ENCODE data around the gene CSK. TPM values are rescaled to one million over a fixed set of nuclear protein-coding genes. Genes with fewer than 3 reads are reported as not detected.

CSK gene
- total RNA-seq, 1 donor = 33.2 TPM

GRCh38 chr15:74800559-74801094 lies 18.7 kb downstream of the CSK start:
- TF ChIP-seq CTCF (IDR thresholded peaks at IDR 0.05; ENCODE audit: insufficient read depth, low read depth, low read length) = no peak
- H3K4me3 ChIP-seq (ENCODE audit: low read depth, low read length) = no peak overlapping the region
- no peak for DNase-seq (ENCODE audit: low read depth)

GRCh38 chr15:74801311-74801997 lies 19.6 kb downstream of the CSK start:
- H3K4me3 ChIP-seq (ENCODE audit: low read depth, low read length) = no peak overlapping the region
- TF ChIP-seq CTCF (IDR thresholded peaks at IDR 0.05; ENCODE audit: insufficient read depth, low read depth, low read length) = no peak

DNA sequence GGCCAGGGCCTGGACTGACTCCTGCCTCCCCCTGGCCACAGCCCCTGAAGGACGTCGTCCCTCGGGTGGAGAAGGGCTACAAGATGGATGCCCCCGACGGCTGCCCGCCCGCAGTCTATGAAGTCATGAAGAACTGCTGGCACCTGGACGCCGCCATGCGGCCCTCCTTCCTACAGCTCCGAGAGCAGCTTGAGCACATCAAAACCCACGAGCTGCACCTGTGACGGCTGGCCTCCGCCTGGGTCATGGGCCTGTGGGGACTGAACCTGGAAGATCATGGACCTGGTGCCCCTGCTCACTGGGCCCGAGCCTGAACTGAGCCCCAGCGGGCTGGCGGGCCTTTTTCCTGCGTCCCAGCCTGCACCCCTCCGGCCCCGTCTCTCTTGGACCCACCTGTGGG lies 20.4 kb downstream of the CSK start:
- no peak for DNase-seq (ENCODE audit: low read depth)
- no peak overlapping the region for H3K4me3 ChIP-seq (ENCODE audit: low read depth, low read length)
- no peak for TF ChIP-seq CTCF (IDR thresholded peaks at IDR 0.05; ENCODE audit: insufficient read depth, low read depth, low read length)

More at GRCh38 chr15:74801311-74801997, 19.6 kb downstream of the CSK start:
- no peak for DNase-seq (ENCODE audit: low read depth)

DNA sequence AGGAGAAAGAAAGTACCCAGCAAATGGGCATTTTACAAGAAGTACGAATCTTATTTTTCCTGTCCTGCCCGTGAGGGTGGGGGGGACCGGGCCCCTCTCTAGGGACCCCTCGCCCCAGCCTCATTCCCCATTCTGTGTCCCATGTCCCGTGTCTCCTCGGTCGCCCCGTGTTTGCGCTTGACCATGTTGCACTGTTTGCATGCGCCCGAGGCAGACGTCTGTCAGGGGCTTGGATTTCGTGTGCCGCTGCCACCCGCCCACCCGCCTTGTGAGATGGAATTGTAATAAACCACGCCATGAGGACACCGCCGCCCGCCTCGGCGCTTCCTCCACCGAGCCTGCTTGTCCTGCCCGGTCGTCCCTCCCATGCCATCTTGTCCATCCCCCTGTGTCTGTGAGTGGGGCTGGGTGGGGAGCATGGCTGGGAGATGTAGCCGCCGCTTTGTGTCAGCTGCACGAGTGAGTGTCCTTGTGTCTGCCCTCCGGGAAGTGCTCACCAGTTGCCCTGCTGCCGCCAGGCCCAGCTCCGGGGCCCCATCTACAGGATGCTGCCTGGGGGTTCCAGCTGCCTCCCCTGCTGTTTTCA lies 21.1 kb downstream of the CSK start:
- TF ChIP-seq CTCF (IDR thresholded peaks at IDR 0.05; ENCODE audit: insufficient read depth, low read depth, low read length) = no peak
- no peak for DNase-seq (ENCODE audit: low read depth)
- no peak overlapping the region for H3K4me3 ChIP-seq (ENCODE audit: low read depth, low read length)

GRCh38 chr15:74804935-74805334 lies 23.1 kb downstream of the CSK start:
- DNase-seq (ENCODE audit: low read depth) = no peak
- H3K4me3 ChIP-seq (ENCODE audit: low read depth, low read length) = no peak overlapping the region
- no peak for TF ChIP-seq CTCF (IDR thresholded peaks at IDR 0.05; ENCODE audit: insufficient read depth, low read depth, low read length)

DNA sequence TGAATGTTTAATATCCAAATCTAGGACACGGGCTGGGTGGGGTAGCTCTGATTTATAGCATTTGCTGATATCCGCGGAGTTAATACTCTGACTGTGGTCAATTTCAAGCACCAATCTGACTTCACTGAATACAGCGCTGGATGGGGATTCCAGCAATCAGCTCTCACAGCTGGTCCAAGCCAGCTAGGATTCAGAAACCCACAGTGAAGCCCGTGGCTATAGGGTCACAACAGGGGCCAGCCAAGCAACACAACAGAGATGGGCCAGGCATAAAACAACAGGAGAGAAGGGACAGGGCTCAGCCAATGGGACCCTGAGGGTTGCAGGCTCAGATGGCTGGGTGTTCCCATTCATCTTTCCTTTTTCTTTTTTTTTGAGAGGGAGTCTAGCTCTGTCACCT lies 25.4 kb downstream of the CSK start:
- no peak for DNase-seq (ENCODE audit: low read depth)

More for the DNA sequence above, 25.4 kb downstream of the CSK start:
- no peak overlapping the region for H3K4me3 ChIP-seq (ENCODE audit: low read depth, low read length)
- no peak for TF ChIP-seq CTCF (IDR thresholded peaks at IDR 0.05; ENCODE audit: insufficient read depth, low read depth, low read length)
